Skin epidermis (tissue), 12 donors: Measurements from ENCODE around the gene NCBP2.
"Not testable (repeated sequence)": the region's sequence is repeated elsewhere in the genome, so short reads cannot be mapped to it uniquely, and the experiment has no call there.

Source experiments
- H3K27ac ChIP-seq, 21 experiments: fragments of 200-600 bp; sonication (generic) in 11 of 21; one replicate each; pipeline ENCODE4 v1.5.0; 2020; ENCODE audit warnings: mild to moderate bottlenecking in 3 of 21, inconsistent platforms in 2 of 21, moderate library complexity in 2 of 21
- H3K4me3 ChIP-seq, 7 experiments: fragments of 200-600 bp; sonication (generic) in 2 of 7; one replicate each; pipeline ENCODE4 v1.5.0; 2020; ENCODE audit warnings: inconsistent platforms in 2 of 7, mild to moderate bottlenecking in 2 of 7, moderate library complexity in 1 of 7

Gene NCBP2

DNA sequence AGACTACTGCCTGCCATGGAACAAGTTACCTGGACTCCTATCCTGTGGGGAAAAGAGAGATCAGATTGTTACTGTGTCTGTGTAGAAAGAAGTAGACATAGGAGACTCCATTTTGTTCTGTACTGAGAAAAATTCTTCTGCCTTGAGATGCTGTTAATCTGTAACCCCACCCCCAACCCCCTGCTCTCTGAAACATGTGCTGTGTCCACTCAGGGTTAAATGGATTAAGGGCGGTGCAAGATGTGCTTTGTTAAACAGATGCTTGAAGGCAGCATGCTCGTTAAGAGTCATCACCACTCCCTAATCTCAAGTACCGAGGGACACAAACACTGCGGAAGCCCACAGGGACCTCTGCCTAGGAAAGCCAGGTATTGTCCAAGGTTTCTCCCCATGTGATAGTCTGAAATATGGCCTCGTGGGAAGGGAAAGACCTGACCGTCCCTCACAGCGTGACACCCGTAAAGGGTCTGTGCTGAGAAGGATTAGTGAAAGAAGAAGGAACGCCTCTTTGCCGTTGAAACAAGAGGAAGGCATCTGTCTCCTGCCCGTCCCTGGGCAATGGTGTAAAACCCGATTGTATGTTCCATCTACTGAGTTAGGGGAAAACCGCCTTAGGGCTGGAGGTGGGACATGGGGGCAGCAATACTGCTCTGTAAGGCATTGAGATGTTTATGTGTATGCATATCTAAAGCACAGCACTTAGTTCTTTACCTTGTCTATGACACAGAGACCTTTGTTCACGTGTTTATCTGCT is 1.9 kb upstream of the NCBP2 start:
- H3K27ac ChIP-seq, H3K4me3 ChIP-seq: not testable (repeated sequence)

DNA sequence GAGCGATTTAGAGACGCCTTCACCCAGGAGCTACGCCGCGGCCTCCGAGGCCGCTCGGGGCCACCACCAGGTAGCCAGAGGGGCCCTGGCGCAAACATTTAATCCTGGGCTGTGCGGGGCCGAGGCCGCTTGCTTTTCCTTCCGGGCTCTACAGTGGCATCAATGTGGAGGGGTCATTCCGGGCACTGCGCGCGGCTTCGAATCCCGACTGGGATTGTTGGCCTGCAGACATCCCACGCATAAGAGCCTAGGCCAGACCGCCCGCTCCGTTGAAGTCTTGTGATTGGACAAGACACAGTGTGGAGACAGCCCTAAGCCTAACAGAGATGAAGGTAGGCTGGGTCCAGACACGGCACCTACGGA is 568 bp upstream of the NCBP2 start:
- Histone ChIP-seq H3K27ac (peak overlapping the region; percentile 55 to 99 (median 95)), H3K4me3 (peak overlapping the region; percentile 67 to 100 (median 96))

DNA sequence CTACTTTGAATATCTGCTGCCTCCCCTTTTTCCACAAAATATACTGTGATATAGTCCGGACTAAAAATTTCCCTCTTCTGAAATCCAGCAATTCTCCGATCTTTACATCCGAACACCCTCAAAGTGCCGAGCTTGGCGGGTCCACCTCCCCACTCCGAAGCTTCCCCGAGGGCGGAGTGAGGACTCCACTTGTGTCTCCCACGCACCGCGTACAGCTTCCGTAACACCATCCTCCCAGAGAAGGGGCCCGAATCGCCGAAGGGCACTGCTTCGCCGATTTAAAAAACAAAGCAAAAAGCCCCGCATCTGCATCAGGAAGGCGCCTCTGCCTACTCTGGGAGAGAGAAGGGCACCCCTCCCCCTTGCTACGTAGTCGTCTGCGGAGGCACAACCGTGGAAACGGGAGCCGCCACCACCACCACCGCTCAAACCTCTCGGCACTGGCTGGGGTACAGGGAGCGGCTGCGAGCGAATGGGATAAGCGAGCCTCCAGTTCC is 551 bp downstream of the NCBP2 start:
- Histone ChIP-seq H3K4me3 (peak overlapping the region; percentile 67 to 100 (median 96)), H3K27ac (peak overlapping the region; percentile 71 to 99 (median 95))

DNA sequence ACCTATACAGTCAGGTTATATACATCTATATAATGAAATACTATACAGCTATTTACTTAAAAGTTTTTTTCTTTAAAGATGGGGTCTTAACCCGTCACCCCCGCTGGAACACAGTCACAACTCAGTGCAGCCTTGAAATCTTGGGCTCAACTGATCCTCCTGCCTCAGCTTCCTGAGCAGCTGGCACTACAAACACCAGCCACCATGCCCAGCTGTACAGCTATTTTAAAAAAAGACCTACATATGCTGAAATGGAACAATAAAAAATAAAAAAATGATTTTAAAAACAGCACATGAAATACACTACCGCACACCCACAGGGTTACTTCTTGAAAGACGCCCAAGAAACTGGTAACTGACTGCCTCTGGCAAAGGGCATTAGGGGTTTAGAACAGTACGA is 3.8 kb downstream of the NCBP2 start:
- no peak overlapping the region for H3K4me3 ChIP-seq
- H3K27ac ChIP-seq = no peak overlapping the region

DNA sequence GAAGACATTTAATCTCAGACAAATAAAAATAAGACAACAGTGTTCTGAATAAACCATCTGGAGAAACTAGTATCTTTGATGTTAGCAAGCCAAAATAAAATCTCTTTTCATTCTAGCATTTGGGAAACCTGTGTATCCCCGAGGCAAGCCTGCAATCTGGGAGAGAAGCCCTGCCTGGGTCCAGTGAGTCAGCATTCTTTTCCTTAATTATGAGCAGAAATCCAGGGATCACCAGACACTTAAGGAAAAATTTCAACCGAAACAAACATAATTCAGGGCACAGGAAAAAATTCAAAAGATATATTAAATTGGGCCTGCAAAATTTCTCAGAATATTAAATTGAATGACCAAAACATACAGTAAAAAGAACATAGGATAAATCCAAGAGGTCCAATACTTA is 4.2 kb downstream of the NCBP2 start:
- no peak overlapping the region for H3K27ac ChIP-seq
- H3K4me3 ChIP-seq = no peak overlapping the region

DNA sequence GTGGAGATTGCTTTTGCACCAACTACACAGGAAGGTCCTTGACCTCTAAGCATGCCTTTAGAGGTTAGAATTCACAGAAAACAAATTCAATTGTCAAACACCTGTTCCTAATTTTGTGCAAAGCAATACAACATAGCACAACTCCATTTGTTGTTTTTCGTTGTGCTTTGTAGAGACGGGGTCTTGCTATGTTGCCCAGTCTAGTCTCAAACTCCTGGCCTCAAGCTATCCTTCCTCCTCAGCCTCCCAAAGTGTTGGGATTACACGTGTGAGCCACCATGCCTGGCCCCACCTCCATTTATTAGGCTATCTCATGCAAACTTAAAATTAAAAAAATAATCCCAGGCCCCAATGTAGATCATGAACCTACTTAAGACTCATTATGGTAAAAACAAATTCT is 6.0 kb downstream of the NCBP2 start:
- Histone ChIP-seq H3K4me3 (no peak overlapping the region), H3K27ac (no peak overlapping the region)

DNA sequence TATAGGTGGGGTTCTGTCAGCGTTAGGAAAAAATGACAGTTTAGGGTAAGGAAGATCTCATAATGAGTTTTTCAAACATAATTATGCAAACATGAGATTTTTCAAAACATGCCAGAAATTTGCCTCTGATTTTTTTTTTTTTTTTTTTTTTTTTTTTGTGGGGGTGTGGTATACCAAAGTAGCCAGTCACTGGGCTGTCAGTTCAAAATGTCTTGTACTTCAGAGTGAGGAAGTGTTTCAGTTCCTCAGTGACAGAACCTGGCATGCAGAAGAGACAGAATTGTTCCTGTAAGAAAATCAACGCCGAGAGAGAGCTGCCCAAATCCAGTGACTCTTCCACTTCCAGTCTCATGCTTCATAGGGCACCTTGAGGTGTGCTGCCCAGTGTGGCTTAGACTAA is 9.7 kb downstream of the NCBP2 start:
- Histone ChIP-seq H3K4me3 (no peak overlapping the region), H3K27ac (no peak overlapping the region)

DNA sequence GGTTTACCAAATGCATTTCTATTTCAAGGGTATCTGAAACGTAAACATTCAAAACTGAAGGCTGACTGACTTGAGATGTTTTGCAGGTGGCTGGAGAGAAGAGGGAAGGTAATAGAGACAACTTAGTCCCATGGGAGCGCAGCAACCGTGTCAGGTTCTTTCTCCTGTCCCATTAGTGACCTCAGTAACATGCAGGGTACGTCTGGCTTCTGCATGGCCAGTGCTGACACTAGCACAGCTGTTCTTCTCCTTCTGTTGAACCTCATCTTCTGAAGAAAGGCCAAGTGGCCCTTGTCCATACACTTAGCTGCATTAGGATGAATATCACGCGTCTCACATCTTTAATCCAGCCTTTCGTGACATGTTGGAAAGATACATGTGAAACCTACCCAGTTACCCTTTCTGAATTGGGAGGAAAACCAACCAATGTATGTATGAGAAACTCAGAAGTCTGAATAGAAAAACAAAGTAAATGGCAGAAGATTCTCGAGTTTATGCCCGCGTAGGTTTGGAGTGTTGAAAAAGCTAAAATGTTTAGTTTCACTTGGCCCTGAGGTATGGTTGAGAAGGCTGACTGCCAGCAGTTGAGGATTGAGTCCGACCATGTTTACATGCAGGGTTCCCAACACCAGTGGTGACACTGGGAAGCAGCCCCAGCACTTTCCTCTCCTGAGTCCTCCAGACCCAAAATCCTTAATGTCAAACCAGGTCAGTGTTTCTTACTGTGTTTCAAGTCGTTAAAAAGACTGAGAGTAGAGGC is 10.3 kb downstream of the NCBP2 start:
- Histone ChIP-seq H3K27ac (no peak overlapping the region), H3K4me3 (no peak overlapping the region)

DNA sequence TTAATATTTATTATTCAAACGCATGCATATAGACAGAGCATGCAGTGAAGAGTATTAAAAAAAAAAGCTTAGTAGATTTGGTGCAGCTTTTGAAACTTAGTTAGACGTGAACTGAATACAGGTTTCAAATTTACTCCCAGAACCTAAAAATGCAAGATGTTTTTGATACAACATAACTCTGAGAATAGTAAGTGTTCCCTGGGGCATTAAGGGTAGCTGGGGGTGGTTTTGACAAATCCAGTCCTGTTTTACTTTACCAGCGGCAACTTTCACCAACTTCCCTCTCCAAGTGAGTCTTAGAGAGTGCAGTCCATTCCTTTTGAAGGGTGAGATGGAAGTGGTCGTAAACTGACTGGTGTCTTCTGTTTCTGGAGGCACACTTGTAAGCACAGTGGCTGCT is 11.2 kb downstream of the NCBP2 start:
- Histone ChIP-seq H3K4me3 (no peak overlapping the region), H3K27ac (no peak overlapping the region)

DNA sequence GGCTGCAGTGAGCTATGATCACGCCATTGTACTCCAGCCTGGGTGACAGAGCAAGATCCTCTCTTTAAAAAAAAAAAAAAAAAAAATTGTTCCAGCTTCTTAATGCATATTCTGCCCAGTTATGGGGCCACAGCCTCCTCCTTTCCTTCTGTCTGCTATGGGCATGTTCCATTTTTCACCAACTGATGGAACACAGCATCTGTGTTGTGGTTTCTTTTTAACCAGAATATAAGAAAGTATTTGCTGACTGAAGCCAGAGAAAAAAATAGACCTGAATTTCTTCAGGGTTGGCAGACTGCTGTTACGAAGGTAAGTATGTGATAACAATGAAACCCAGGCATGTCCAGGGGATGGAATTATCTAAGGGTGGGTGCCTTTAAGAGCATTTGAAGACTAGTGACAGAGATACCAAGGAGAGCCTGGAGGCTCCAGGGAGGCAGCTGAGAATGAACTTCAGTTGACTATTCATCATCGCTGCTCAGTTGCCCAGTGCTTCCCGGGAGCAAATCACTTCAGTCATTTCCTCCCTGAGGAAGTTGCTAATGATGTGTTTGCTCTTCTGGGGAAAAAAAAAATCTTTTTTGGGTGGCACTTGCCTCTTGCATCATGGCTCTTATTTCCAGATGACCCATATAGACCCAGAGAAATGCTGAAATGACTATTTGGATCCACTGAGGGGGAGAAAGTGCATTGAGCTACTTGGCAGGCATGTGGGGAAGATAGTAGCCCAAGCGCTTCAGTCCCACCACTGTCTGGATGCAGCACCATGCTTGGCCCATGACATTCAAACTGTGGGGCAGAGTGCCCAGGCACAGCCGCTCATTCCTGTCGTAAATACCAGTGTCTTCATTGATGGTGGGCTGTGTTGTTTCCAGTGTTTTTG is 14.5 kb downstream of the NCBP2 start:
- no peak overlapping the region for H3K27ac ChIP-seq
- H3K4me3 ChIP-seq = no peak overlapping the region

DNA sequence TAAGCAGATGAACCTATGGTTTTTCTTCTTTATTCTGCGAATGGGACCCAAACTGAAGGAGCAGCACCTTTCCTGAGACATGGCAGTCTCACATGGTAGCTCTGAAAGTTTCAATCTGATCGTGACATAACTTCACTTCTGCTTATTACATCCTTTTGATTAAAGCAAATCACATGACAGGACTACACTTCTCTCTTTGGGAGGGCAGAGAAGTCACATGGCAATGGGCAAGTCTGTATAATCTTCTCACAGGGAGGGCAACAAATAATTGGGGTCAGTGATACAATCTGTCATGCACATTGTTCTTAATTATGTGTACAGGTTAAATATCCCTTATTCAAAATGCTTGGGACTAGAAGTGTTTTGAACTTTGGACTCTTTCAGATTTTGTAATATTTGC is 21.6 kb downstream of the NCBP2 start:
- Histone ChIP-seq H3K27ac (no peak overlapping the region), H3K4me3 (no peak overlapping the region)

DNA sequence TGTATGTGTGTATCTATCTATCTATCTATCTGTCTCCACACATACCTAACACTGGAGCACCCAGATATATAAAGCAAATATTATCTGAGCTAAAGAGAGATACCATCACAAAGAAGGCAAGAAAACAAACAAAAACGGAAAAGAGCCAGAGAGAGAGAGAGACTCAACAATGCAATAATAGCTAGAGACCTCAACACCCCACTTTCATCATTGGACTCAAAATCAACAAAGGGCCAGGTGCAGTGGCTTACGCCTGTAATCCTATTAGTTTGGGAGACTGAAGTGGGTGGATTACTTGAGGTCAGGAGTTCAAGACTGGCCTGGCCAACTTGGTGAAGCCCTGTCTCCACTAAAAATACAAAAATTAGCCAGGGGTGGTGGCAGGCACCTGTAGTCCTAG is 23.4 kb downstream of the NCBP2 start:
- H3K27ac ChIP-seq = no peak overlapping the region

DNA sequence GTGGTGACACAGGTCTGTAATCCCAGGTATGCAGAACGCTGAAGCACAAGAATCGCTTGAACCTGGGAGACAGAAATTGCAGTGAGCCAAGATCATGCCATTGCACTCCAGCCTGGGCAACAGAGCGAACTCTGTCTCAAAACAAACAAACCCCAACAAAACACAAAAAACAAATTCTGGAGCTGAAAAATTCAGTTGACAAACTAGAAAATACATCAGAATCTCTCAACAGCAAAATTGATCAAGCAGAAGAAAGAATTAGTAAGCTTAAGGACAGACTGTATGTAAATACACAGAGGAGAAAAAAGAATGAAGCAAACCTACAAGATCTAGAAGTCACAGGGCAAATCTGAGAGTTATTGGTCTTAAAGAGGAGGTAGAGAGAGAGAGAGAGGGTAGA is 25.3 kb downstream of the NCBP2 start:
- no peak overlapping the region for H3K4me3 ChIP-seq
- H3K27ac ChIP-seq = no peak overlapping the region

More for the DNA sequence above, 23.4 kb downstream of the NCBP2 start:
- no peak overlapping the region for H3K4me3 ChIP-seq

DNA sequence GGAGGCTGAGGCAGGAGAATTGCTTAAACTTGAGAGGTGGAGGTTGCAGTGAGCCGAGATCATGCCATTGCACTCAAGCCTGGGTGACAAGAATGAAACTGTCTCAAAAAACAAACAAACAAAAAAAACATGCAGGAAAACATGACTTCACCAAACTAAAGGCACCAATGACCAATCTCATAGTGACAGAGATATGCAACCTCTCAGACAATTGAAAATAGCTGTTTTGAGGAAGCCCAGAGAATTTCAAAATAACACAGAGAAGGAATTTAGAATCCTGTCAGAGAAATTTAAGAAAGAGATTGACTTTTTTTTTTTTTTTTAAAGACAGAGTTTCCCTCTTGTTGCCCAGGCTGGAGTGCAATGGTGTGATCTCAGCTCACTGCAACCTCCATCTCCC is 26.1 kb downstream of the NCBP2 start:
- Histone ChIP-seq H3K4me3 (no peak overlapping the region), H3K27ac (no peak overlapping the region)

DNA sequence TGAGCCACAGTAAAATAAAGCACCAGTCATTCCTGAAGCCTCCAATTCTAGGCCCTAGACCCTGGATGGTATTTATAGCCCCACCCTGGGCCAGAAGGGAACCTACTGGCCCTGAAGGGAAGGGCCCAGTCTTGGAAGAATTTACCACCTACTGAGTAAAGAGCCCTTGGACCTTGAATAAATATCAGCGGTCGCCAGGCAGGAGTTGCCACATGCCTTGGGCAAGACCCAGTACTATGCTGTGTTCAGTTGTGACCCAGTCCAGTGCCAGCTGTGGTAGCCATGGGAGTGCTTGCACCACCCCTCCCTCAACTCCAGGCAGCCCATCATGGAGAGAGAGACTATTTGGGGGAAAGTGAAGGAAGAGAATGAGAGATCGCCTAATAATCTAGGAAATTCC is 27.0 kb downstream of the NCBP2 start:
- Histone ChIP-seq H3K27ac (no peak overlapping the region), H3K4me3 (no peak overlapping the region)

DNA sequence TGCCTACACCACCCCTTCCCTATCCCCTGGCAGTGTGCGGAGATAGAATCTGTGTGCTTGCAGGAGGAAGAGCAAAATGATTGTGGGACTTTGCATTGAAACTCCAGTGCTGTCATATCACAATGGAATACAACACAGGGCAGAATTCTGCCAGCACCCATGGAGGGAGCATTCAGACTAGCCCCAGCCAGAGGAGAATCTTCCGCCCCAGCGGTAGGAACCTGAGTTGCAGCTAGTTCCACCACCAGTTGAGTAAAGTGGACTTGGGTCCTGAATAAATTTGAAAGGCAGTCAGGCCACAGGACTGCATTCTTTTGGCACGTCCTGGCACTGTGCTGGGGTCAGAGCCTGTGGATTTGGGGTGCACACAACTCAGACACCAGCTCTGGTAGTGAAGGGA is 27.5 kb downstream of the NCBP2 start:
- Histone ChIP-seq H3K4me3 (no peak overlapping the region), H3K27ac (no peak overlapping the region)

DNA sequence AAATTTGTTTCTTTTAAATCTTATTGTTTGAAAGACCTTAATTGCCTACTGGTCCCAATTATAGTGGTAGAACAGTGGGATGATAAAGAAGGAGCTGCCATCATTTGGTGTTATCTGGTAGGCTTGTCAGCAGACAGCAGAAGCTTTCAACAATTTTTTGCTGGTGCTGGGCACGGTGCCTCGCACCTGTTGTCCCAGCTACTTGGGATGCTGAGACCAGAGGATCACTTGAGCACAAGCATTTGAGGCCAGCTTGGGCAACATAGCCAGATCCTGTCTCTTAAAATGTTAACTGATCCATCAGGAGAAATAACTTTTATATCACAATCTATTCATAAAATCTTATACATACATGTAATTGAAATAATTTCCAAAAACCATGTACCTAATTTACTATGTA is 38.6 kb downstream of the NCBP2 start:
- no peak overlapping the region for H3K27ac ChIP-seq
- no peak overlapping the region for H3K4me3 ChIP-seq

DNA sequence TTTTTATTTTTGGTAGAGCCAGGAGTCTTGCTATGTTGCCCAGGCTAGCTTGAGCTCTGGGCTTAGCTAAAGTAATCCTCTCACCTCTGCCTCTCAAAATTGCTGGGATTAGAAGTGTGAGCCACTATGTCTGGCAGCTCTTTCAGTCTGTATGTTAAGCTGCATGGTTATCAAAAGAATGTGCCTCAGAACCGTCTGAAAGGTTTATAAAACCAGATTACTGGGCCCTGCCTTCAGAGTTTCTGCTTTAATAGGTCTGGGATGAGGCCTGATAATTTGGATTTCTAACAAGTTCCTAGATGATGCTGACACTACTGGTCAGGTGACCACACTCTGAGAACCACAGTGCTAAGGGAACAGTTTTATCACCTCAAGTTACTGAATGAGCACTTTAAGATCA is 40.0 kb downstream of the NCBP2 start:
- H3K4me3 ChIP-seq = no peak overlapping the region

DNA sequence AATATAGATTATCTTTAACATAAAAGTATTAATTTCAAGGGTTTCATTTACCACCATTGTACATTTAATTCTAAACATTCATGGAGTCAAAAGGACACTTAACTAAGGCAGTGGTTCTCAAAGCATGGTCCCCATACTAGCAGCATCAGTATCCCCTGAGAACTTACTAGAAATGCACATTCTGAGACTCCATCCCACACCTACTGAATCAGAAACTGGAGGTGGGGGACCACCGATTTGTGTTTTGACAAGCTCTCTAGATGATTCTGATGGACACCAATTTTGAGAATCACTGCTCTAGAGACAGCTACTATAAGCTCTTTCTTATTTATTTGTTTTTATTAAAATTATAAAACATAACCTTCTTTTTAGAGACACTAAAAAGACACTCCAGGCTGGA is 40.6 kb downstream of the NCBP2 start:
- no peak overlapping the region for H3K27ac ChIP-seq

More for the DNA sequence above, 40.0 kb downstream of the NCBP2 start:
- no peak overlapping the region for H3K27ac ChIP-seq

DNA sequence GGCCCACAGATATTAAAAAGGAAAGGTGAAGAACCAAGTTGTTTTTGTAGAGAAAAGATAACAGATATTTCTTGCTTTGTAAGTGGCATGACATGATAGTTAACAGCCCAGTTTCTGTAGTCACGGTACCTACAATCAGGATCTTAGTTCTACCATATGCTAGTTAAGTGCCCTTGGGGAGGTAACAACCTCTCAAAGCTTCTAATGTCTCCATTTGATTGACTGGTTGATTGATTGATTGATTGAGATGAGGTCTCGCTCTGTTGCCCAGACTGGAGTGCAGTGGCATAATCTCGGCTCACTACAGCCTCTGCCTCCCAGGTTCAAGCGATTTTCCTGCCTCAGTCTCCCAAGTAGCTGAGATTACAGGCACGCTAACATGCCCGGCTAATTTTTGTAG is 46.1 kb downstream of the NCBP2 start:
- no peak overlapping the region for H3K27ac ChIP-seq

More for the DNA sequence above, 40.6 kb downstream of the NCBP2 start:
- no peak overlapping the region for H3K4me3 ChIP-seq

More for the DNA sequence above, 46.1 kb downstream of the NCBP2 start:
- no peak overlapping the region for H3K4me3 ChIP-seq
